ENCODE data around the gene MCC. TPM values are rescaled to one million over a fixed set of nuclear protein-coding genes. Genes with fewer than 3 reads are reported as not detected.

Gene MCC
- total RNA-seq, 1 donor from 2014 or later = 22.7 TPM

GRCh38 chr5:113292462-113292861 lies 195.8 kb downstream of the MCC start:
- peaks cover 4% of the 10 kb centered on the region for H3K36me3 Mint-ChIP-seq (ENCODE audit: low read depth, unreplicated experiment)
- H3K4me1 Mint-ChIP-seq (ENCODE audit: unreplicated experiment) = peaks cover 44% of the 10 kb centered on the region
- no peak for TF ChIP-seq CTCF (IDR thresholded peaks at IDR 0.05; ENCODE audit: unreplicated experiment)
- peak overlapping the region; percentile 97 for H3K4me3 Mint-ChIP-seq (ENCODE audit: unreplicated experiment)
- H3K27me3 Mint-ChIP-seq (ENCODE audit: unreplicated experiment) = peaks cover 10% of the 10 kb centered on the region
- no peaks in the 10 kb centered on the region for H3K9me3 Mint-ChIP-seq (ENCODE audit: unreplicated experiment)
- peak overlapping the region; percentile 43 for H3K27ac Mint-ChIP-seq (ENCODE audit: unreplicated experiment)
- no peak for DNase-seq (ENCODE audit: low spot score)

DNA sequence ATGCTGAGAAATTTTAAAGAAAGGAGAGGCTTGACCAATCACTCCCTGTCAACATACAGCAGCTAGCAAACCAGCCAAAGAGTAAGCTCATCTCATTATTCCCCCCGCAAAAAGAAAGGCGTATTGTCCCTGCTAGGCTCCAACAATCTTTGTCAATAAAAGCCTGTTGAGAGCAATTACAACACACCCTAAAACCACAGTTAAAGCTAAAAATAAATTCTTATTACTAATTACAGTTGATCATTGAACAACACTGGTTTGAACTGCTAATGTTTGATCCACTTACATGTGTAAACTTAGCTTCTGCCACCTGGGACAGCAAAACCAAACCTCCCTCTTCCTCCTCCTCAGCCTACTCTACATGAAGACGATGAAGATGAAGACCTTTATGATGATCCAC lies 204.7 kb downstream of the MCC start:
- Mint-ChIP-seq H3K4me3 (ENCODE audit: unreplicated experiment) (no peak overlapping the region), H3K27me3 (ENCODE audit: unreplicated experiment) (peaks cover 1% of the 10 kb centered on the region), H3K36me3 (ENCODE audit: low read depth, unreplicated experiment) (no peaks in the 10 kb centered on the region), H3K27ac (ENCODE audit: unreplicated experiment) (no peak overlapping the region), H3K9me3 (ENCODE audit: unreplicated experiment) (no peaks in the 10 kb centered on the region), H3K4me1 (ENCODE audit: unreplicated experiment) (peaks cover 36% of the 10 kb centered on the region)
- no peak for DNase-seq (ENCODE audit: low spot score)
- TF ChIP-seq CTCF (IDR thresholded peaks at IDR 0.05; ENCODE audit: unreplicated experiment) = no peak

DNA sequence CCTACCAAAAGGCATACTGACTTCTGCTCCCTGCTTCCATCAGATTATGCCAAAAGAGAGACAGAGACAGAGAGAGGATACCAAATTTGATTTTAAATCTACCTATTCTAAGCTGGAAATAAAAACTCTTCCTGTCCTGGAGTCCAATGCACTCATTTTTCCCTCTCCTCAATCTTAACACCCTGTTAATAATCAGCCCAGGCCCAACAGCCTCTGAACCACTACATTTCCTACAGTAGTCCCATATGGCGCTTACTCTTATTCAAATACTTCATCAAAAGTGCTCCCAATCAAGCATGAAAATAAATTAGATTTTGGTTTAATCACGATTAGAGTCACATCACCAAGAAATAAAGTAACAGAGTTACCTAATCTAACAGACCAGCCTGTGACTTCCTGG lies 205.8 kb downstream of the MCC start:
- no peak for DNase-seq (ENCODE audit: low spot score)
- no peak for TF ChIP-seq CTCF (IDR thresholded peaks at IDR 0.05; ENCODE audit: unreplicated experiment)
- no peak overlapping the region for H3K4me3 Mint-ChIP-seq (ENCODE audit: unreplicated experiment)
- H3K4me1 Mint-ChIP-seq (ENCODE audit: unreplicated experiment) = peaks cover 29% of the 10 kb centered on the region
- no peaks in the 10 kb centered on the region for H3K36me3 Mint-ChIP-seq (ENCODE audit: low read depth, unreplicated experiment)
- no peaks in the 10 kb centered on the region for H3K9me3 Mint-ChIP-seq (ENCODE audit: unreplicated experiment)
- H3K27me3 Mint-ChIP-seq (ENCODE audit: unreplicated experiment) = no peaks in the 10 kb centered on the region
- no peak overlapping the region for H3K27ac Mint-ChIP-seq (ENCODE audit: unreplicated experiment)

- Mint-ChIP-seq H3K36me3 (ENCODE audit: low read depth, unreplicated experiment) (no peaks in the 10 kb centered on the region), H3K27me3 (ENCODE audit: unreplicated experiment) (no peaks in the 10 kb centered on the region), H3K9me3 (ENCODE audit: unreplicated experiment) (no peaks in the 10 kb centered on the region), H3K4me3 (ENCODE audit: unreplicated experiment) (no peak overlapping the region), H3K27ac (ENCODE audit: unreplicated experiment) (no peak overlapping the region), H3K4me1 (ENCODE audit: unreplicated experiment) (peaks cover 27% of the 10 kb centered on the region)
- no peak for TF ChIP-seq CTCF (IDR thresholded peaks at IDR 0.05; ENCODE audit: unreplicated experiment)
- no peak for DNase-seq (ENCODE audit: low spot score)
These were observed 207.1 kb downstream of the MCC start for GRCh38 chr5:113281194-113281593.

DNA sequence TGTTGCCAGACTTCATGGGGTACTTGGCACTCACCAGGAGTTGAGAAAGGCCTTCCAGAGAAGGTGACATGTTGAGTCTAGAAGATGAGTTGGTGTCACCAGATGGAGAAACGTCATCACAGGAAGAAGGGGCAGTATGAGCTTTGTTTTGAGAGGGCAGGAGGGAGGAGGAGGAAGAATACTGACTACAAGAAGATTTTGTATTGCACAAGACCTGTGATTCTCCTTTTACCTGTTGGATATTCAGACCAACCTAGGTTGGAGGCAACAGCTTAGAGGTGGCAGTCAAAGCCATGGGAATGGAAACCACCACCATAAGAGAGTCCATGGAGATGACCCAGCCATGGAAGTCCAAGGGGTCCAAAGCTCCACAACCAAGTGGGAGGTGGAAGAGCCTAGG lies 207.7 kb downstream of the MCC start:
- Mint-ChIP-seq H3K27me3 (ENCODE audit: unreplicated experiment) (no peaks in the 10 kb centered on the region), H3K9me3 (ENCODE audit: unreplicated experiment) (no peaks in the 10 kb centered on the region), H3K4me3 (ENCODE audit: unreplicated experiment) (no peak overlapping the region), H3K4me1 (ENCODE audit: unreplicated experiment) (peaks cover 26% of the 10 kb centered on the region), H3K36me3 (ENCODE audit: low read depth, unreplicated experiment) (no peaks in the 10 kb centered on the region), H3K27ac (ENCODE audit: unreplicated experiment) (no peak overlapping the region)
- DNase-seq (ENCODE audit: low spot score) = no peak
- TF ChIP-seq CTCF (IDR thresholded peaks at IDR 0.05; ENCODE audit: unreplicated experiment) = no peak

All from endothelial cell (in vitro differentiated cells).